Measurements from ENCODE around the gene SEMA3D. TPM values are rescaled to one million over a fixed set of nuclear protein-coding genes. Genes with fewer than 3 reads are reported as not detected.

SEMA3D gene
- total RNA-seq, 1 experiment from 2014 or later, result 0.61 TPM

GRCh38 chr7:85133006-85133405, 53.9 kb downstream of the SEMA3D start:
- H3K9me3 ChIP-seq, result no peaks in the 10 kb centered on the region
- Mint-ChIP-seq H3K4me3 (ENCODE audit: unreplicated experiment) (no peak overlapping the region), H3K9me3 (ENCODE audit: unreplicated experiment) (no peaks in the 10 kb centered on the region), H3K27me3 (ENCODE audit: insufficient read depth, unreplicated experiment) (no peaks in the 10 kb centered on the region), H3K4me1 (ENCODE audit: low read depth, unreplicated experiment) (no peaks in the 10 kb centered on the region), H3K27ac (ENCODE audit: unreplicated experiment) (no peak overlapping the region), H3K36me3 (ENCODE audit: insufficient read depth, unreplicated experiment) (no peaks in the 10 kb centered on the region)
- CTCF ChIA-PET, result no interaction called here
- no TSS peak for BruUV-seq (replicated peaks)
- H3K4me1 ChIP-seq, result peaks cover 24% of the 10 kb centered on the region
- POLR2A ChIA-PET, result no interaction called here
- no peaks in the 10 kb centered on the region for H3K27me3 ChIP-seq (replicated peaks; ENCODE audit: control insufficient read depth, insufficient read depth, low read length)
- H3K4me3 ChIP-seq (ENCODE audit: low read depth, low read length), result no peak overlapping the region
- no peak for TF ChIP-seq CTCF (IDR thresholded peaks at IDR 0.05; ENCODE audit: insufficient read depth in 1 of 2, low read depth in 1 of 2, low read length in 1 of 2, severe bottlenecking in 1 of 2, unreplicated experiment in 1 of 2)
- intact Hi-C loops (cut with micrococcal nuclease; ENCODE audit: unreplicated experiment), result no loop called here
- DNase-seq, result no peak
- H3K36me3 ChIP-seq (ENCODE audit: control insufficient read depth, insufficient read depth, low read length), result no peaks in the 10 kb centered on the region

- Mint-ChIP-seq H3K4me3 (ENCODE audit: unreplicated experiment) (no peak overlapping the region), H3K9me3 (ENCODE audit: unreplicated experiment) (no peaks in the 10 kb centered on the region), H3K4me1 (ENCODE audit: low read depth, unreplicated experiment) (no peaks in the 10 kb centered on the region), H3K36me3 (ENCODE audit: insufficient read depth, unreplicated experiment) (no peaks in the 10 kb centered on the region), H3K27ac (ENCODE audit: unreplicated experiment) (no peak overlapping the region), H3K27me3 (ENCODE audit: insufficient read depth, unreplicated experiment) (no peaks in the 10 kb centered on the region)
- Histone ChIP-seq H3K27me3 (replicated peaks; ENCODE audit: control insufficient read depth, insufficient read depth, low read length) (no peaks in the 10 kb centered on the region), H3K4me3 (ENCODE audit: low read depth, low read length) (no peak overlapping the region), H3K9me3 (no peaks in the 10 kb centered on the region), H3K36me3 (ENCODE audit: control insufficient read depth, insufficient read depth, low read length) (no peaks in the 10 kb centered on the region), H3K4me1 (peaks cover 18% of the 10 kb centered on the region)
- no peak for TF ChIP-seq CTCF (IDR thresholded peaks at IDR 0.05; ENCODE audit: insufficient read depth in 1 of 2, low read depth in 1 of 2, low read length in 1 of 2, severe bottlenecking in 1 of 2, unreplicated experiment in 1 of 2)
- POLR2A ChIA-PET, result no interaction called here
- intact Hi-C loops (cut with micrococcal nuclease; ENCODE audit: unreplicated experiment), result no loop called here
- BruUV-seq (replicated peaks), result no TSS peak
- CTCF ChIA-PET, result no interaction called here
- no peak for DNase-seq
These were observed 56.2 kb downstream of the SEMA3D start for GRCh38 chr7:85130702-85131101.

- no peaks in the 10 kb centered on the region for H3K27me3 ChIP-seq (replicated peaks; ENCODE audit: control insufficient read depth, insufficient read depth, low read length)
- H3K4me1 Mint-ChIP-seq (ENCODE audit: low read depth, unreplicated experiment), result no peaks in the 10 kb centered on the region
- intact Hi-C loops (cut with micrococcal nuclease; ENCODE audit: unreplicated experiment), result no loop called here
- H3K9me3 Mint-ChIP-seq (ENCODE audit: unreplicated experiment), result no peaks in the 10 kb centered on the region
- H3K4me3 ChIP-seq (ENCODE audit: low read depth, low read length), result no peak overlapping the region
- H3K27me3 Mint-ChIP-seq (ENCODE audit: insufficient read depth, unreplicated experiment), result no peaks in the 10 kb centered on the region
- DNase-seq, result no peak
- ChIA-PET POLR2A (no interaction called here), CTCF (no interaction called here)
- H3K4me1 ChIP-seq, result no peaks in the 10 kb centered on the region
- H3K27ac Mint-ChIP-seq (ENCODE audit: unreplicated experiment), result no peak overlapping the region
- H3K36me3 ChIP-seq (ENCODE audit: control insufficient read depth, insufficient read depth, low read length), result no peaks in the 10 kb centered on the region
- H3K36me3 Mint-ChIP-seq (ENCODE audit: insufficient read depth, unreplicated experiment), result no peaks in the 10 kb centered on the region
- H3K9me3 ChIP-seq, result no peaks in the 10 kb centered on the region
- H3K4me3 Mint-ChIP-seq (ENCODE audit: unreplicated experiment), result no peak overlapping the region
- TF ChIP-seq CTCF (IDR thresholded peaks at IDR 0.05; ENCODE audit: insufficient read depth in 1 of 2, low read depth in 1 of 2, low read length in 1 of 2, severe bottlenecking in 1 of 2, unreplicated experiment in 1 of 2), result no peak
- BruUV-seq (replicated peaks), result no TSS peak
These were observed 60.5 kb downstream of the SEMA3D start for GRCh38 chr7:85126383-85126782.

Measured in Caco-2 (cell line).